Stimulated activated CD4-positive, alpha-beta T cell treated with anti-CD3 and anti-CD28 coated beads, Interleukin-1b, Interleukin-23, amount 100 ng/mL, for 48 hours (primary cell): ENCODE measurements around the gene CORO2A.
A peak's percentile ranks its signal among the peaks of the same experiment; 100 is the strongest.

Source experiments
- DNase-seq: peaks from one replicate; pipeline ENCODE4 v3.0.0-alpha.2; 2020

The CORO2A gene, protein sequence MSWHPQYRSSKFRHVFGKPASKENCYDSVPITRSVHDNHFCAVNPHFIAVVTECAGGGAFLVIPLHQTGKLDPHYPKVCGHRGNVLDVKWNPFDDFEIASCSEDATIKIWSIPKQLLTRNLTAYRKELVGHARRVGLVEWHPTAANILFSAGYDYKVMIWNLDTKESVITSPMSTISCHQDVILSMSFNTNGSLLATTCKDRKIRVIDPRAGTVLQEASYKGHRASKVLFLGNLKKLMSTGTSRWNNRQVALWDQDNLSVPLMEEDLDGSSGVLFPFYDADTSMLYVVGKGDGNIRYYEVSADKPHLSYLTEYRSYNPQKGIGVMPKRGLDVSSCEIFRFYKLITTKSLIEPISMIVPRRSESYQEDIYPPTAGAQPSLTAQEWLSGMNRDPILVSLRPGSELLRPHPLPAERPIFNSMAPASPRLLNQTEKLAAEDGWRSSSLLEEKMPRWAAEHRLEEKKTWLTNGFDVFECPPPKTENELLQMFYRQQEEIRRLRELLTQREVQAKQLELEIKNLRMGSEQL

DNA sequence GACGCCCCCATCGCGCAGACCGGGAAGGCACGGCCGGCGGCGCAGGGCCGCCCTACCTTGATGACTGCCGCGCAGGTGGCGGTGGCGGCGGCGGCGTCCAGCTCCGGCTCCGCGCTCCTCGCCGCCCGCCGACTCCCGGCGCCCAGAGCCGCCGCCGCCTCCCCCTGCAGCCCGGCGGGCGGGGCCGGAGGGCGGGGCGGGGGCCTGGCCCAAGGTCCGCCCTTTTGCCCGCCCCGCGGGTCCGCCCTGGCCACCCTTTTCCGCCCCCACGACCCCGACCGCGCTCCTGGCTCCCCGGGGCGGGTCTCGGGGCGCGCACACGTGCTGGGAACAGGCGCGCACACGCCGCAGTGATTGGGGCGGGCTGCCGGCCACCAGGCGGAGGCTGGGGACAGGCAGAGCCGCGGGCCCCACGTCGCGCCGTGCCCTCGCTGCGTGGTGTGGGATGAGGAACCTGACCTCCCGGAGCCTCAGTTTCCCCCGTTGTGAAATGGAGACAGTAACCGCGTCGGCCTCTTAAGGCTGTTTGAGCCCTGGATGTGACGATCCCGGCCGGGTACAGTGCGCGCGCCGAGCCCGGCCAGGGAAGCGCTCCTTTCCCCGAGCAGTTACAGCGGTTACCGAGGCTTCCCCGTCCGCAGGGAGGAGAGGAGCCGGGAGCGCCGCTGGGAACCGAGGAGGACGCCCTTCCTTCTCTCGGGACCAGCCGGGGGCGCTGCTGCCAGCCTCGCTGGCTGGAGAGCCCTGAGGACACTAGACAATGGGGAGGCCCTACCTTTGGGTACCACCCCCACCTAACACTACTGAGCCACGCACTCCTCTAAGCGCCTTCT, at the start of gene CORO2A:
TSS of gene CORO2A (minus strand) at position 135 of the 833 bp plus-strand sequence. CDS start 34,977 bp downstream, outside the sequence.
- peak; percentile 70 for DNase-seq

DNA sequence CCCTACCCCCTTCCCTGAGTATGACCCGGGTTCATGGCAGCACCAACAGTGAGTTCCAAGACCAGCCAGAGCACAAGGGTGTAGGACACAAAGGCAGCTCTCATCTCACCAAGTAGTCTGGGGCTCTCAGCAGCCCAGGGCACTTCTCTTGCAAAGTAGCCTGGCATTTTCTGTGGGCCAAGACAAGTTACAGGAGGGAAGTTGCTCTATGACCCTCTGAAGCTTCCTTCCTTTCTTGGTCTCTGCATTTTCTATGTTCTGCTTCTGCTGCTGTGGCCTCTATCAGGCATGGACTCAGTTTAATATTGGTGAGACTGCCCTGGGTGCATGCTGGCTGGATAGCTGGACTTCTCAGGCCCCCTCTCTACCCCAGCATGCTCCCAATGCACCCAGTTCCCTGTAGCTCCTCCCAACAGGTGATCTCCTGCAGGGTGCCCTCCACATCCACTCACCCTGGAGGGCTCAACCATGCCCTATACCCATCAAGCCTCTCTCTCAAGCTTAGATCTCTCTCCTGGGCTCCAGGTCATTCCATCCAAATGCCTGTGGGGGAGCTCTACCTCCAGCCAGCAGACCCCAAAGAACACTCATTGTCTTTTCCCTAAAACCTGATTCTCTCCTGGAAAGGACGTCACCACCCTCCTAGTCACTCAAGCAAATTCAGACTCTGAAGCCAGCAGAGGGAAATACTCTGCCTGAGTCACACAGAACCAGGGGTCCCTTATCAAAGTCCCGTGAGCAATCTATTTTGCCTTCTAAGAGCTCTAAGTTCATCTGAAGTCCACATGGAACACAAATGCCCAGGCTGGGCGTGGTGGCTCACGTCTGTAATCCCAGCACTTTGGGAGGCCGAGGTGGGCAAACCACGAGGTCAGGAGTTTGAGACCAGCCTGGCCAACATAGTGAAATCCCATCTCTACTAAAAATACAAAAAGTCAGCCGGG, 49.2 kb upstream of the CORO2A start:
- DNase-seq, result no peak

DNA sequence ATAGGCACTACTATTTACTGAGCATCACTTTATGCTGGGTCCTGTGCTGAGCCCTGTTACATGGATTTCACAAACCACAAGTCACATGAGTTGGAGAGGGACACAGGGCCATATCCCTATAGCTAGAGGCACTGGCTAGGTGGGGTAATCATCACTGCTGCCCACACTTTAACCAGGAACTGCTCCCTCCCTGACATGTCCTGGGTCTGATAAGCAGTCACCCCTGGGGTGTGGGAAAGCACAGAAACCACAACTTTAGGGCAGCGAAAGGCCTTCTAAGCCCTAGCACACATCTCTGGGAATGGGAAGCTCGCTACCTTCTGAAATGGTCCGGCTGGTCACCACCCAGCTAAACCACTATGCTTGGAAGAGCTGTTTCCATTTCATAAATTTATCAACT, 48.0 kb upstream of the CORO2A start:
- DNase-seq, result no peak

DNA sequence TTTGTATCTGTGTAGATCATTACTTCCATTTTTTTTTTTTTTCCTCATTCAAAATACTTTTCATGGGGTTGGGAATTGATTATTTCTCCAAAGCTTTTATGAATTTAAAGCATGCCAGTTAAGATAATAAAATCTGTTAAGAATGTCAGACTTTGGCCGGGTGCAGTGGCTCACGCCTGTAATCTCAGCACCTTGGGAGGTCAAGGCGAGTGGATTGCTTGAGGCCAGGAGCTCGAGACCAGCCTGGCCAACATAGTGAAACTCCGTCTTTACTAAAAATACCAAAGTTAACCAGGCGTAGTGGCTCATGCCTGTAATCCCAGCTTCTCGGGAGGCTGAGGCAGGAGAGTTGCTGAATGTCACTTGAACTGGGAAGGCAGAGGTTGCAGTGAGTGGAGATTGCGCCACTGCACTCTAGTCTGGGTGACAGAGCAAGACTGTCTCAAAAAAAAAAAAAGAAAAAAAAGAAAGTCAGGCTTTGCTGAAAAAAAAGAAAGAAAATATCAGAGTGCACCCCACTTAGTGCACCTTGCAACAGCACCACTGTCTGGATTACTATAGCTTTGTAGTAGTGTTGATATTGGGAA, 44.6 kb upstream of the CORO2A start:
- no peak for DNase-seq

DNA sequence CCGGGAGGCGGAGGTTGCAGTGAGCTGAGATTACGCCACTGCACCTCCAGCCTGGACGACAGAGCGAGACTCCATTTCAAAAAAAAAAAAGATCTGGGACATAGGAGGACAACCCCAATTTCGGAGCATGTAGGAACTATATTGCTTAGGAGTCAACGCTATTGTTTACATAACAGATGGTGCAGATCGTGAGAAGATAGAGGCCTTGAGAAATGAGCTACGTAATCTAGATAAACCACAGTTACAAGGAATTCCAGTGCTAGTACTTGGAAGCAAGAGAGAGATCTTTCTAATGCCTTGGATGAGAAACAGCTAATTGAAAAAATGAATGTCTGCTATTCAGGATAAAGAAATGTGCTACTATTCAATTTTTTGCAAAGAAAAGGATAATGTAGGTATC, 42.7 kb upstream of the CORO2A start:
- DNase-seq, result no peak

DNA sequence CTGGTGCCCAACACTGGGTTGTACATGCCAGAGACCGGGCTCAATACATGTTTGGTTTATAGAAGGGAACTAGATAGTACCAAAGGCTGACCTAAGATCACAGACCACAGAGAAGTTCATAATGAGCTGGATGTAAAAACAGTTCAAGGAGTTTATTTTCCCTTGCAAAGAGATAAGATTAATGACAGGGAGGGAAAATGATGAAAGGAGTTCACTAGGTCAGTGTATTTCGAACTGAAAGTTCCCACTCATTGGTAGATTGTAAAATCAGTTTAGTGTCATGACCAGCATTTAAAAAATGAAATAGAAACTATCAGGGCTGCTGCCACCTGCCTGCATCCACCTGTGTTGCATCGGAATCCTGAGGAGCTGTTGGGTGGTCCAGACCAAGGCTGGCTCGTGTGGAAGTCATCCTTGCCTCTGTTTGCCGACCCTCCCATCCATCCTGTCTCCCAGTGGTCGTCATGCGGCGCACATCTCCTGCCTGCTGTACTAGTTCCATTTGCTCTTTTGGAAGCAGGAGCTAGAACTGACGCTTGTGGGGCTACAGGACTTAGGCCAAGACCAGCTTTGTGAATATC, 41.9 kb upstream of the CORO2A start:
- DNase-seq, result no peak

DNA sequence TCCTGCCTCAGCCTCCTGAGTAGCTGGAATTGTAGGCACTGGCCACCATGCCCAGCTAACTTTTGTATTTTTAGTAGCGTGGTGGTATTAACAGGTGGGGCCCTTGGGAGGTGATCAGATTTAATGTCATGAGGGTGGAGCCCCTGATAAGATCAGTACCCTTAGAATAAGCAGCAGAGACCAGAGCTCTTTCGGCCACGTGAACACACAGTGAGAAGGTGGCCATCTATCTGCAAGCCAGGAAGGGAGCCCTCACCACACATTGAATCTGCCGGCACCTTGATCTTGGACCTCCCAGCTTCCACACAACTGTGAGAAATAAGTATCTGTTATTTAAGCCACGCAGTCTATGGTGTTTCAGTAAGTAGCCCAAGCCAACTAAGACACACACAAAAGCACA, 40.5 kb upstream of the CORO2A start:
- DNase-seq, result no peak

DNA sequence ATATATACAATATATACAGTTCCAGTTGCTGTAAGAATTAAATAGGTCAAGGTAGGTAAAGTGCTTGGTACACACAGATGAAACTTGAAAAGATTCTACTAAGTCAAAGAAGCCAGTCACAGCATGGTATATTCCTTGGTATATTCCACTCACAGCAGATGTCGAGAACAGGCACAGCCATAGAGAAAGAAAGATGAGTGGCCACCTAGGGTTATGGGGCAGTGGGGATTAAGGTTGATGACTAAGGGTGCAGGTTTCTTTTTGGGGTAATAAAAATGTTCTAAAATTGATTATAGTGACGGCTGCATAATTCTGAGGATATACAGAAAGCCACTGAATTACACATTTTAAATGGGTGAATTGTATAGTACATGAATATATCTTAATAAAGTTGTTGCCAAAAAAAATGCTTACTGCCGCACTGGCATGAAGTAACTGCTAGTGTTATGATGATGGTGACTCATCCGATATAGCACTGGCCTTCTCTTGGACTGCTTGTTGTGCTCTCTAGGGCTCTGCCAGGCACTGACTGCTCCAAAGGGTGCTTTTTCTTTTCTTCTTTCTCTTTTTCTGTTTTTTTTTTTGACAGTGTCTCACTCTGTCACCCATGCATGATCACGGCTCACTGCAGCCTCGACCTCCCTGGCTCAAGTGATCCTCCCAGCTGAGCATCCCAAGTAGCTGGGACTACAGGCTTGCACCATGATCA, 39.5 kb upstream of the CORO2A start:
- DNase-seq, result no peak

DNA sequence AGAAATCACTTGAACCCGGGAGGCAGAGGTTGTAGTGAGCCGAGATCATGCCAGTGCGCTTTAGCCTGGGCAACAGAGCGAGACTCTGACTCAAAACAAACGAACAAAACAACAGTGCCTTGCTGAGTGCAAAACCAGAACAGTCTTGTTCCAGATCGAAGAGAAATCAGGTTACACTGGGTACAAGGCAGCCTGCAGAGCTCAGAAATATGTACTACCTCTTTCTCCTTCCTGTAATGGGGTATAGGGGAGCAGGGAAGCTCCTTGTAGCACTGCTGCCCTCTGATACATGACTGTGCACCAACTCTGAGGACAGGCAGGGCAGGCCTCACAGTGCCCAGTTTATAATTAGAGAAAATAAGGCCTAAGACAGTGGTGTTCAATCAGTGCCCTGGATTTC, 38.4 kb upstream of the CORO2A start:
- DNase-seq, result no peak

DNA sequence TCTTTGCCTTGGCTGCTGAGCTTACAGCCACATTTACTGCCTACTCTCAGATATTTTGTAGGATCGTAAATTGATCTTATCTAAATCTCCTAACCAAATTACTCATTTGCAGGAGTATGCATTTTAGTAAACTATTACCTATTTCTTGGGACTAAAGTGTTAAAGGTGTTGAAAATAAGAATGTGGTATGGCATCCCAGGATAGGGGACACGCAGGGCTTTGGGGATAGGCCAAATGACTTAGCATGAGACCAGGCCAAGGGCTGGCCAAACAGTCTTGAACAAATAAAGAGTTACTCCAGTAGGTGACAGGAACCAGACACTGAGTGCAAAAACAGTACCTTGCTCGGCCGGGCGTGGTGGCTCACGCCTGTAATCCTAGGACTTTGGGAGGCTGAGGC, 37.9 kb upstream of the CORO2A start:
- no peak for DNase-seq

DNA sequence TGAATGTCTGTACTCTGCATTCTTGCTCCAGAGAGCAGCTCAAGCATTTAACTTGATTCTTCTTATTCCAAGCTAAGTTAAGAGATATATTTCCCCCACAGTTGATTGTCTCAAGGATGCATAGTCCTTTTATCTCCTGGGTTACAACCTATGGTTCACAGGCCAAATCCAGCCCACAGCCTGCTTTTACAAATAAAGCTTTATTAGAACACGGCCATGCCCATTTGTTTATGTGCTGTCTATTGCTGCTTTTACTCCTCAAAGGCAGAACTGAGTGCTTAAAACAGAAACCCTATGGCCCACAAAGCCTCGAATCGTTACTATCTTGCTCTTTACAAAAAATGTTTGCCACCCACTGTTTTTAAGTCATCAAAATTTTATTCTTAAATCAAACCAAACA, 37.2 kb upstream of the CORO2A start:
- DNase-seq, result no peak

DNA sequence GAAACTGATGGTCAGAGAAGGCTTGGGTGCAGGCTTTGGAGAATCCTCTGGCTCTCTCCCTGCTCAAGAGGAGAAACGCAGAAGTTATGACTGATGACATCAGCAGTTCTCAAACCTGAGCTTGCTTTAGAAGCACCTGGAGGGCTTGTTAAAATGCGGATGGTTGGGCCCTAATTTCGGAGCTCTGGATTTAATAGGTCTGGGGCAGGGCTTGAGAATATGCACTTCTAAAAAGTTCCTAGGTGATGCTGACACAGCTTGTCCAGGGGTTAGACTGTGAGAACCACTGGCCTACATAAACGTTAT, 36.6 kb upstream of the CORO2A start:
- no peak for DNase-seq

DNA sequence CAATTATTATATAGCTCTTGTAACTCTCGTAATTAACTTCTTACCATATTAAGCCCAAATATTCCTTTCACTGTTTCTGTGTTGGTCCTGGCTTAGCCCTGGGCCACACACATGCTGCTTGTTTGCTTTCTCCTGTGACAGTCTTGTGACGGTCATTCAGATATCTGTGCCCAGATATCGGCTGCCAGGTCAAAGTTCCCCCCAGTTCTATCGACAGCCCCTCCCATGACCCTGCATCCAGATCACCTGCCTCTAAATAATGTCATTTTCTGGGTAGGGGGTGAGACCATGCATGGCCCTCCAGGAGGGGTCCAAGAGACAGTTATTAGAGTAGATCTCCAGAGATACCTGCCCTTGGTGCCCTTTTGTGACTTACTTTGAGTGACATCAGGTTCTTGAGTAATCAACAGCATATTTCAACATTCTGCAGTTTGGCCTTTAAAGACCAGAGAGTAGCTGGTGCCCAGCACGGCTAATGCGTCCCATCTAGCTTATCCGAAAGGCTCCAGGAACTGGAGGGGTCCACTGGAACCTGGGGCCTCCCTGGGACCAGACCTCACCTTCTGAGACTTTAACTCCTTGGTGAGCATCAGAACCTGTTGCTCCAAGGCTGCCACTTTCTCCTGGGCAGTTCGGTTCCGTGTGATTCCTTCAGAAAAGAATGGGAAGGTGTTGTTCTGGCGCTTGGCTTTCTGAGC, 36.1 kb upstream of the CORO2A start:
- no peak for DNase-seq

DNA sequence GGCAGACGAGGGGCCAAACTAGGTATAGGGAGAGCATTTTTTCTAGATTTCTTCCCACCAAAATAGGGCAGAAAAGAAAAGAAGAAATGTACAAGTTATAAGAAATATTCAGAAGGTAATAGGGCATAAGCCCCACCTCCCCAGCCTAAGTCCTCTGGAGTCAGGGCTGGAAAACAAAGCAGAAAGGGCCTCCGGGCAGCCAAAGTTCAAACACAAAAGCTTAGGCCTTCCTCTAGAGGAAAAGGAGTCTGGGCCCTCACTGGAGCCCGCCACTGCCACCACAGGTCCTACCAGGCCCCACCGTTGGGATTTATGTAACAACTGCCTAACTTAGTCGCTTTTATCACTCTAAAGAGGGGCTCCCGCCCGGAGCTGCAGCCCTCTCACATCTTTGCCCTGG, 35.4 kb upstream of the CORO2A start:
- DNase-seq, result no peak

DNA sequence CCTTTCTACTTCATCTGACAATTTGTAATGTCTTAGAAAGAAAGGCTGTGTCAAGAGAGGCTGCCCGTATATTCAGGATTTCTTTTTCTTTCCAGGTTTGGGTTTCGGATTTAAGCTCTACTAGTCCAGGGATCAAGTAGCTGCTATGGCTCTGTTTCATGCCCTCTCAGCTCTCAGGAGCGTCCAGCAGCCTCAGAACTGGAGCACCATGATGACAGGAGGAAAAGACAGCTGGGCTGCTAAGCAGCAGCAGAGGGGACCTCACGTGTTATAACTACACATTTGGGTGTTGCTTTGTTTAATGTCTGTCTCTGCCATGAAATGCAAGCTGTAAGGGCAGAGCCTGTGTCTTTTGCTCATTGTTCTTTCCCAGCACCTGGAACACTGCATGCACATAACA, 34.5 kb upstream of the CORO2A start:
- DNase-seq, result no peak

DNA sequence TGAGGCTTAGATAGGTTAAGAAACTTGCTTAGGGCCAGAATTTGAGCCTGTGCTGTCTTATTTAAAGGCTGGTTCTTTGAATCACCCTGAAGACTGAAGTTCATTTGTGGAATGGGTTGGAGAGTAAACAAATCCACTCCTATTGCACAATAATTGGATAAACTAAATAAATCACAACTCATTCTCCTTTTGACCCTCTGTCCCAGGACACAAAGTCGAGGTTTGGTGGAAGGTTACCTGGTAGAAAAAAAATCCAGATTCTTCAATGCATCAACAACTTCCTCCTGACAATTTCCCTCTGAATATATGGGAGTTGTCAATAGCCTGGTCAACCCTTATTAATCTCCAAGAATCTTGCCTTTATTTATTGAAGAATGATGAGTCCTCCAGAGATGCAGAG, 34.1 kb upstream of the CORO2A start:
- DNase-seq, result no peak

DNA sequence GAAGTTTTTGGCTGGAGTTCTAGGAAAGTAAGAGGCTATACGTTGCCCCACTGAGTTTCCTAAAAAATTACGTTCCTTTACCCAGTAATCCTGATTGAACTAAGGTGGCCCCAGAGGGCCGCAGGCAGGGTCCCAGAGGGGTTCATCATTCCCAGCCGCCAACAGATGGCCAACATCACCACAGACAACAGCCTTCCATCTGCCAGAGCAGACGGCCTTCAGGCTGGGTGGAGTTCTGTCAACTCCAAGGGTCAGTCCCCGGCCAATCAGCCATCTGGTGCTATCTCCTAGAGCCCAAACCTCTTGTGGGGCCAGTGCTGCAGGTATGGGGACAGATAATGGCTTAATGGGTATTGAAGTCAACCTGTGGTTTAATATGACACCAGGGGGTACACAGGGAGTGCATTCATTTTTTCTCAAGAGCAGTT, 32.6 kb upstream of the CORO2A start:
- no peak for DNase-seq

DNA sequence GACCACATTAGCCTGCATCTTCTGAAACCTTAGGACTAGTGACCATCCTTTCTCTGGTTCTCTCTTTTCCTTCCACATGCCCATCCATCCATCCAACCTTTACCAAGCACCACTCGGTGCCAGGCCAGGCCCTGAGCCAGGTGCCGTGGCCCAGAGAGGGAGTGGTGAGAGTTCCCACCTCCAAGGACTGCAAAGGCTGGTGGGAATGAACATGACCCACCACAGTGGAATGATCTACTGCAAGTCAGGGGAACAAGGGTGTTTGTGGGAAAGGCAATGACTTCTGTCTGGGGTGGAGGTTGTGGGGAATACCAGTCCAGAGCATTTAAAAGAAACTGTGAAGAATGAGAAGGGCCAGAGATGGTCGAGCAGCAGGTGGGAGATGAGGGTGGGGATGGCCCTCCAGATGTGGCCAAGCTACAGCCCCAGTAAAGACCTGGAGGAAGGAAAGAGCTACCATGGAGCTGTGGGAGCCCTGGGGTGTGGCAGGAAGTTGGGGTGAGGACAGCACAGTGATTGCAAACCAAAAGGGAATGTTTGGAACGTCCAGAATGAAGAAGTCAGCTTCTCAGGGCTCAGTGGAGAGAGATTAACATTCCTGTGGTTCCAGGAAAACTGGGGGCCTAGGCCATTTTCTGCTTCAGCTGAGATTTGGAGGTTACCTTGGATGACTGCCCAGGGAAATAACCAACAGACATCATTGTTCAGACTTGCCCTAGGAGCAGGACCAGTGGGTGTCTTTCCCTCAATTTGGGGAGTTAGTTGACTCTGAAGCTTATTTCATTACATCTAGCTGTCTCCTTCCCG, 30.7 kb upstream of the CORO2A start:
- no peak for DNase-seq

DNA sequence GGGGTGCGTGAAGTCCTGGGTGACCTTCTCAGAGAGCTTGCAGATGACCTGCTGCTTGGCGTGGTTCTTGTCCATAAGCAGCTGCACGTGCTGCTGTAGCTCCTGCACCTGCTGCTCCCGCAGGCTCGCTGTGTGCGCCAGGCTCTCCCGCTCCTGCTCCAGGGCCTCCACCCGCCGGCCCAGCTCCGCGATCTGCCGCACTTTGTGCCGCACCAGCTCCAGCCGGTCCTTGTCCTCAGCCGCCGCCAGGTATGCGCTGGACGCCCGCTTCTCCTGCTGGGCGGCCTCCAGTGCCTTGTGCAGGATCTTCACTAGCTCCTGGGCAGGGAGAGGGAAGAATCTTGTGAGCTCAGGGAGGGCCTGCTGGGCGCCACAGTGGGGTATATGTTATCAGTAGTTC, 28.5 kb upstream of the CORO2A start:
- no peak for DNase-seq

DNA sequence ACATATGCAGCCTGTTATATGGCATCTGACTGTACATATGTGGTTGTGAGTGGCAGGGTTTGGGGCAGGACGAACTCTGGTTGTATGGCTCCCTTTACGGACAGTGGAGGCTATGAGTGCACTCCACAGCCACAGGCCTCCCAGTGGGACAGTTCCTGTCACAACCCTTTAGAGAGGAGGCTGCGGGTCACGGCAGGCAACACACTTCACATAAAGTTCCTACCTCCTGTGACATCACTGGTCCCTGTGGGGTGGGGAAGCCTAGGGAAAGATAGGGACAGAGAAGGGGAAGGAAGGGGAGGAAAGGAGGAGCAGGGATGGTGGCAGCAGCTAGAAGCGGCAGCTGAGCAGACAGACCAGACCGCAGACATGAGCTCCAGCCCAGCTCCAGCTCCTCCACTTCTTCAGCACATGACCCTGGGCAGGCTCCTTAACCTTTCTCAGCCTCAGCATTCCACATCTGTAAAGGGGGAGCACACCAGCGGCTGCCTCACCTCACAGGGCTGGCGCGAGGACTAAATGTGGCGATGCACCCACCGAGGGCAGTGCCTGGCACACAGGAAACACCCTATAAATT, 27.4 kb upstream of the CORO2A start:
- no peak for DNase-seq
